ENCODE measurements around the gene NXPH4. TPM values are rescaled to one million over a fixed set of nuclear protein-coding genes. Genes with fewer than 3 reads are reported as not detected.

Gene NXPH4
- 6.9 and 8.6 TPM in 2 replicates for total RNA-seq
- total RNA-seq (2013), result 2.5 TPM
- 3.5 and 5.6 TPM in 2 replicates for polyA plus RNA-seq
- 2.6 and 11.0 TPM in 2 replicates for polyA minus RNA-seq

DNA sequence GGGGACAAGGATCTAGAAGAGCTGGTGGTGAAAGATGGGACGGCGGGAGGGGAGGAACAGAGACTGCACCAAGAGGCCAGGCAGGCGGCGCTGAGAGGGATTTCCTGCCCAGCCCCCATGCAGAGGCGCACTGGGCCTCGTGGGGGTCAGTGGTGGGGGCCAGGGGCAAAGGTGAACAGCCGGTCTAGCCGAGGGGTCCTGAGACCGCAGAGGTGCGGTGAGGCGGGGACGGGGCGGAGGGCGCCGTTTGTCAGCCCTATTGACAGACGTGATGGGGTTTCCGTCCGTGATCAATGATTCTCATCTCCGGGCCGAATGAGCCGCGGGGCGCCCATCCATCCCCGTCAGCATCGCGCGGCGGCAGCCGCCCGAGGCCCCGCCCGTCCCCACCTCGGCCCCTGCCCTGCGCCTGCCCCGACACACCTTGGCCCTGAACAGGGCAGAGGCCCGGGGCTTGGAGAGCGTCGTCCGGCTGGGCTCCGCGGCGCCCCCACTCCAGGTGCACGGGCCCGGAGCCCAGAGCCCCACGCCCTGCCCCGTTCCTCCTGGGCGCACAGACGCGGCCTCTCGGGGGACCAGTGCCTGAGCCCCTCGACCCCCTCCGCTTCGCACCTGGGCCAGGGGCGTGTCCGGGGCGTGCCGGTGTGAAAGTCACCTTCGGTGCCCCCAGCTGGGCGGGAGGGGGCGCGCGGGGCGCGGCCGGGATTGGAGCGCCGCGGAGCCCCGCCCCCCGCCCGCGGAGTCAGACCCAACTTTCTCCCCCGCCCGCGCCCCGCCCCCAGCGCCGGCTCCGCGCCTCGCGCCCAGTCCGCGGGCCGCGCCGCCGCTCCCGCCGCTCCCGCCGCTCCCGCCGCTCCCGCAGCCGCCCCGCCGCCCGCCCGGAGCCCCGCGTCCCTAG is at the start of gene NXPH4:
Gene NXPH4 (plus strand): TSS at position 781 of the 898 bp plus-strand sequence. CDS start 176 bp downstream, outside the sequence.
- Histone ChIP-seq H3K27me3 (replicated peaks in 1 of 4; ENCODE audit: control extremely low read depth in 1 of 4, control insufficient read depth in 3 of 4, insufficient read depth in 4 of 4, low read length in 3 of 4) (peaks cover 0 to 82% (median 37%) of the 10 kb centered on the region in 4 experiments), H2AFZ (ENCODE audit: insufficient read depth, low read depth, low read length, poor library complexity, severe bottlenecking) (peak within 1 kb of the TSS; percentile 65), H3K4me2 (replicated peaks; ENCODE audit: low read depth, low read length, poor library complexity, severe bottlenecking) (peak within 1 kb of the TSS; percentile 94), H3K9ac (ENCODE audit: low read length) (peak within 1 kb of the TSS; percentile 67), H3K36me3 (replicated peaks in 1 of 2; ENCODE audit: control extremely low read depth in 1 of 2, control insufficient read depth in 1 of 2, extremely low read depth in 1 of 2, insufficient read depth in 2 of 2, low read length in 1 of 2) (no peaks in the 10 kb centered on the region), H3K4me3 (ENCODE audit: control extremely low read depth in 1 of 5, extremely low read depth in 1 of 5, insufficient read depth in 1 of 5, low read depth in 2 of 5, low read length in 4 of 5) (peak within 1 kb of the TSS in 4 of 5 experiments; percentile 49 to 60 (median 54)), H3K4me1 (ENCODE audit: control insufficient read depth in 2 of 2, insufficient read depth in 2 of 2, low read length in 2 of 2) (peaks cover 66 to 67% of the 10 kb centered on the region in 2 donors), H3K9me3 (ENCODE audit: control extremely low read depth in 1 of 3, control insufficient read depth in 2 of 3, insufficient read depth in 1 of 3, low read length in 2 of 3) (peaks cover 0 to 19% (median 0%) of the 10 kb centered on the region in 3 donors), H4K20me1 (ENCODE audit: control insufficient read depth, insufficient read depth, low read length, poor library complexity, severe bottlenecking) (peaks cover 10% of the 10 kb centered on the region), H3K27ac (ENCODE audit: low read length in 2 of 2) (peak within 1 kb of the TSS; percentile 79 to 80), H3K79me2 (ENCODE audit: control insufficient read depth, insufficient read depth, low read length) (no peaks in the 10 kb centered on the region)
- Mint-ChIP-seq H3K4me3 (peak within 1 kb of the TSS; percentile 88), H3K27ac (peak within 1 kb of the TSS; percentile 82), H3K27me3 (peaks cover 49% of the 10 kb centered on the region), H3K9me3 (ENCODE audit: insufficient read depth) (no peaks in the 10 kb centered on the region), H3K4me1 (peaks cover 65% of the 10 kb centered on the region)
- CTCF ChIA-PET, result interaction anchor here (0.7 to 8.8 kb wide), 2 partner anchors 20 to 243 kb away, joined by 4 to 838 read pairs; partner anchors contain the start of genes SHMT2 and STAC3
- no peak for TF ChIP-seq EZH2 (IDR thresholded peaks at IDR 0.05; ENCODE audit: borderline replicate concordance, insufficient read depth, low read depth, low read length, poor library complexity, severe bottlenecking)
- TF ChIP-seq, protein P1, sequence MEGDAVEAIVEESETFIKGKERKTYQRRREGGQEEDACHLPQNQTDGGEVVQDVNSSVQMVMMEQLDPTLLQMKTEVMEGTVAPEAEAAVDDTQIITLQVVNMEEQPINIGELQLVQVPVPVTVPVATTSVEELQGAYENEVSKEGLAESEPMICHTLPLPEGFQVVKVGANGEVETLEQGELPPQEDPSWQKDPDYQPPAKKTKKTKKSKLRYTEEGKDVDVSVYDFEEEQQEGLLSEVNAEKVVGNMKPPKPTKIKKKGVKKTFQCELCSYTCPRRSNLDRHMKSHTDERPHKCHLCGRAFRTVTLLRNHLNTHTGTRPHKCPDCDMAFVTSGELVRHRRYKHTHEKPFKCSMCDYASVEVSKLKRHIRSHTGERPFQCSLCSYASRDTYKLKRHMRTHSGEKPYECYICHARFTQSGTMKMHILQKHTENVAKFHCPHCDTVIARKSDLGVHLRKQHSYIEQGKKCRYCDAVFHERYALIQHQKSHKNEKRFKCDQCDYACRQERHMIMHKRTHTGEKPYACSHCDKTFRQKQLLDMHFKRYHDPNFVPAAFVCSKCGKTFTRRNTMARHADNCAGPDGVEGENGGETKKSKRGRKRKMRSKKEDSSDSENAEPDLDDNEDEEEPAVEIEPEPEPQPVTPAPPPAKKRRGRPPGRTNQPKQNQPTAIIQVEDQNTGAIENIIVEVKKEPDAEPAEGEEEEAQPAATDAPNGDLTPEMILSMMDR (IDR thresholded peaks at IDR 0.05), result no peak
- ATAC-seq (ENCODE audit: low read depth), result peak; percentile 63
- under 1% methylated on average over 89 of the region's 102 CpGs for WGBS (ENCODE audit: insufficient coverage)
- intact Hi-C loops (cut with micrococcal nuclease), result loop anchor here (1.0 kb wide), 2 partner anchors 9 to 13 kb away; partner anchors contain the start of gene SHMT2
- DNase-seq, result peak; percentile 82
- POLR2A ChIA-PET, result interaction anchor here (3.3 to 5.6 kb wide), 2 partner anchors 12 to 23 kb away, joined by 28 to 110 read pairs; partner anchors contain the start of gene SHMT2

Measured in B cell (primary cell).